GM19395 (cell line): ENCODE results near the gene EYS.

Experiments used
- ATAC-seq: cut with Tn5 transposase; IDR thresholded peaks from one replicate; pipeline ENCODE4 v1.9.1; 2021; ENCODE audit warnings: mild to moderate bottlenecking, moderate library complexity; ENCODE audit not compliant: unreplicated experiment

EYS gene

GRCh38 chr6:65253041-65253440 is 454.0 kb downstream of the EYS start:
- ATAC-seq: no peak

GRCh38 chr6:65248101-65248610 is 458.9 kb downstream of the EYS start:
- ATAC-seq: no peak

GRCh38 chr6:65231616-65232015 is 475.4 kb downstream of the EYS start:
- ATAC-seq: no peak

- ATAC-seq: no peak
These were observed 477.2 kb downstream of the EYS start for GRCh38 chr6:65229825-65230224.

GRCh38 chr6:65221153-65221552 is 485.9 kb downstream of the EYS start:
- no peak for ATAC-seq

- no peak for ATAC-seq
These were observed 504.3 kb downstream of the EYS start for GRCh38 chr6:65202738-65203137.

GRCh38 chr6:65199683-65200082 is 507.3 kb downstream of the EYS start:
- ATAC-seq: no peak

GRCh38 chr6:65199121-65199520 is 507.9 kb downstream of the EYS start:
- no peak for ATAC-seq

- ATAC-seq: no peak
These were observed 515.6 kb downstream of the EYS start for GRCh38 chr6:65191471-65191870.

GRCh38 chr6:65189236-65189881 is 517.7 kb downstream of the EYS start:
- no peak for ATAC-seq

- ATAC-seq: no peak
These were observed 520.2 kb downstream of the EYS start for GRCh38 chr6:65186826-65187225.

GRCh38 chr6:65182681-65183080 is 524.3 kb downstream of the EYS start:
- no peak for ATAC-seq

GRCh38 chr6:65170273-65170672 is 536.8 kb downstream of the EYS start:
- no peak for ATAC-seq

GRCh38 chr6:65161661-65162060 is 545.4 kb downstream of the EYS start:
- no peak for ATAC-seq

GRCh38 chr6:65157025-65157424 is 550.0 kb downstream of the EYS start:
- ATAC-seq: no peak

GRCh38 chr6:65155083-65155482 is 551.9 kb downstream of the EYS start:
- ATAC-seq: no peak

GRCh38 chr6:65149841-65150240 is 557.2 kb downstream of the EYS start:
- ATAC-seq: no peak

GRCh38 chr6:65148839-65149238 is 558.2 kb downstream of the EYS start:
- no peak for ATAC-seq

- no peak for ATAC-seq
These were observed 571.5 kb downstream of the EYS start for GRCh38 chr6:65135567-65135966.

- no peak for ATAC-seq
These were observed 580.4 kb downstream of the EYS start for GRCh38 chr6:65126667-65127066.

GRCh38 chr6:65123521-65123920 is 583.5 kb downstream of the EYS start:
- ATAC-seq: no peak

GRCh38 chr6:65117817-65118409 is 589.1 kb downstream of the EYS start:
- no peak for ATAC-seq

GRCh38 chr6:65116326-65116725 is 590.7 kb downstream of the EYS start:
- no peak for ATAC-seq
